HG02623 (cell line): ENCODE measurements around the gene PRDM11.

ENCODE experiments used
- ATAC-seq: cut with Tn5 transposase; IDR thresholded peaks from one replicate; pipeline ENCODE4 v1.9.1; 2021; ENCODE audit warnings: moderate library complexity; ENCODE audit not compliant: unreplicated experiment

Gene PRDM11

DNA sequence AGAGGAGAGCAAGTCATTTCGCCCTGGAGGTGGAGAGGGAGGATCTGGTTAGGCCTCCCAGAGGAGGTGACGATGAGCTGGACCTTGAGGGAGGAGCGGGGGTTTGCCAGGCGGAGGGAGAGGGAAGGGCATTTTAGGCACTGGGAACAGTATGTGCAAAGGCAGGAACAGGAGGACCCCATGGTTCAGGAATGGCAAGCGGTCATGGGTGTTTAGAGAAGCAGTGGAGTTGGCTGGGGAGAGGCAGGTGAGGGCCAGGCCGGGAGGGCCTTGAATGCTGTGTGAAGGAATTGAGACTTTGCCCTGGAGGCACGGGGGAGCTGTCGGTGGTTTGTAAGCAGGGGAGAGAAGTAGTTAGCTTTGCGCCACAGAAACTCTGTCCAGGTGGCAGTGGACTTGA is 10.3 kb downstream of the PRDM11 start:
- ATAC-seq = no peak

DNA sequence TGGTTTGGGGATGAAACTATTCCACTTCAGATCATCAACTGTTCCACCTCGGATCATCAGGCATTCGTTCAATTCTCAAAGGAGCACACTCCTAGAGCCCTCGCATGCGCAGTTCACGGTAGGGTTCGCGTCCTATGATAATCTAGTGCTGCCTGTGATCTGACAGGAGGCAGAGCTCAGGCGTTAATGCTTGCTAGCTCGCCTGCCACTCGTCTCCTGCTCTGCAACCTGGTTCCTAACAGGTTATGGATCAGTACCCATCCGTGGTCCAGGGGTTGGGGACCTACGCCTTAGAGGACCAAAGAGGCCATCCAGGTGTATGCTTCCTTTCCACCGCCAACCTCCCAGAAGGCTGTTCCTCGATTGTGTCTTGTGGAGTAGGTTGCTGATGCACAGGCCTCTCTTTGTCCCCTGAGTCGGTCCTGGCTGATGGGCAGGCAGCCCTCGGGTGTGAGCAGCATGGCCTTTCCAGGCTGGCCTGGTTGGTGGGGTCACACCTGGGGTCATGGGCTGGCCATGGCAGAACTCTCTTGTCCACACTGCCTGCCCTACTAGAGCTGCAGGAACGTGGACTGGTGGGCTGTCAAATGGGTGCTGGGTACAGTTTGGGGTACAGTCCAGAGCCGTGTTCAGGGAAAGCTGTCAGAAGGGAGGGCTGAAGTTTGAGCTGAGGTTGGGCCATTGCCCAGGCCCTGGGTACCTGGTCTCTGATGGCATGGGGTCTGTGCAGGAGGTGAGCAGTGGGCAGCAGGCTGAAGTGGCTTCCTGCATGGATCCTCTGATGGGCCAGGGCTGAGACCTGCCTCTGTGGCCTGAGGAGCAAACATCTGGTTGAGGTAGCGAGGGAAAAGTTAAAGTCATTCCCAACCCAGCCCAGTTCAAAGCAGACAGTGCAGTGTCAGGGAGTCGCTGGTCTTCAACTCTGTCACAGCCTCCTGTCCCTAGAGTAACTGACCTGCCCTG is 11.1 kb downstream of the PRDM11 start:
- no peak for ATAC-seq

- ATAC-seq = no peak
Measured at GRCh38 chr11:45158210-45158731, 11.8 kb downstream of the PRDM11 start.

DNA sequence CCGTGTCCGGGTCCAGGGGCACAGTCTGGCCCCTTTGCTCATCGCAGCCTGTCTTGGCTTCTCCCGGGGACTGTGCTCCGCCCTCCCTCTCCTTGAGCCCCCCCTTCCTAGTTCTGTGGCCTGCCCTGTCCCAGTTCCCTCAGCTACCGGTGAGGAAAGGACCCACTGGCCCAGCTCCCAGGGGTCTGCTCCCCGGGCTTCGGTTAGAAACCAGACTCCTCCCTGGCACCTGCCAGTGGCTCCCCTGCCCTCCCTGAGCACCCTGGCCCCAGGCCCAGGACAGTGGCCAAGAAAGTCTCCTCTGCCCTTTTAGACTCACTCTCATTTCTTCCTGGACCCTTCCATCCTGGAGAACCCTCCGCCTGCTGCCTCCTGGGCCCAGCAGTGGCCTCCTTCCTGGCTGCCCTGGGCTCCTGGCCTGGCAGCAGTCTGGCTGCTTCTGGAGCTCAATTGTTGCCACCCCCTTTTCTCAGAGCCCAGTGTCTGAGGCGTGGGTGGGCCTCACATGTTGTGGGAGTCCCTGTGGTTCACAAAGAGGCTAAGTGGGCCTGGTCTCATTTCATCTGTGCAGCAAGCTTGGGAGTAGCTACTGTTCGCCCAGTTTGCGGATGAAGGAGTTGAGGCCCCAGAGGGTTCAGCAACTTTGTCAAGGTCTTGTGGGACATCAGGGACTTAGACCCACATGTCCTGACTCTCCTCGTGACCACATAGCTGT is 12.6 kb downstream of the PRDM11 start:
- ATAC-seq = no peak

DNA sequence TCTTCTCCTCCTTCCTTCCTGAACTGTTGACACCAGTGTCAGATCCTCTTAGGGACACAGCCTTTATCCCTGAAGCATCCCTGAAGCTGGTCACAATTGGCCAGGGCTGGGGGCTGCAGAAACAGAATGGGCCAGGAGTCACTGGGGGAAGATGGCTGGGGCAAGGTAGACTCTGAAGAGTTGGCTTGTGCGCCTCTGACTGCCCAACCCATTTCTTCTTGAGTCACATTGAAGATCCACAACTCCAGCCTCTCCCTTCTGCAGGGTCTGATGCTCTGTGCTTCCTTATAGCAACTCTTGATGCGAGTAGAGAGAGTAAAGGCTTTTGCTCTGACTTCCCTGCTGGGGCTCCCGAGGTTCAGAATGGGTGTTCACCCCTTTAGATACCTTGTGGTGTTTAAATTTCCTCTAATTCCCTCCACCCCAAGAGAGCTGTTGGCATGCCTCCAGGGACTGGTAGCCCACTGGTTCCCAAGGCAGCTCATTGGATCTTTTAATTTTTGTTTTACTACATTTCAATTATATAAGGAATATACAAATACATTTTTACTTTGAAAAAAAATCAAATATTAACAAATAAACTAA is 13.4 kb downstream of the PRDM11 start:
- no peak for ATAC-seq

DNA sequence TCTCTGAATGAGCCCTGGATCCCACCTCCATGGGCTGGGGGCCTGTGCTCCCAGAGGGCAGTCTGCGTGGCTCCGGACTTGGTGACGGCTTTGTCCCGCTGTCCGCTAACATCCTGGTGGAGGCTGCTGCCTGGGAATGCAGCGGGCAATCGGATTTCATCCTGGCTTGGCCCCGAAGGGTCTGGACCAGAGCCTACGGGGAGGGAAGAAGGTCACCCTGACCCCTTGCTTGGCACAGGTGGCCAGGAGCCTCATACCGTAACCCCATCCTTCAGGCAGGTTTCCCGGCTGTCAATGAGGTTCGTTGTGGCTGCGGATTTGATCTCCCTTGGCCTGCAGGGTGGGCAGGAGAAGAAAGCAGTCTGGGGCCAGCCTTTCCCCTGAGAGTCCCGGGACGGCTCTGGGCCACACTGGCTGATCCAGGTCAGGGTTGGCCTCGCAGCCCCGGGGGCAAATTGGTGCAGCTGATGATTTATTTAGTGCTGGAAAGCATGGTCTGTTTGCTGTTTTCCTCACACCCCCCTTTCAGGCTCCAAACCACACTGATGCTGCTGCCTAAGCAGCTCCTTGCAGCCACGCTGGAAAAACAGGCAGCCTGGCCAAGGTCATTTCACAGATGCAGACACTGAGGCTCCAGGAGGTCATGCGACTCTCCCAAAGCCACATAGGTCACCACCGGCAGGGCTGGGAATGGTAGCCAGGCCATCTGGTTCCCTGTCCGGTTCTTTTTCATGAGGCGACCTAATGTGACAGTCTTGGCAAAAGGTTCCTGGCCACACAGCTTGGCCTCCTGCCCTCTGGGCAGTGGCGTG is 15.0 kb downstream of the PRDM11 start:
- no peak for ATAC-seq

- ATAC-seq = no peak
Measured at GRCh38 chr11:45162064-45162375, 15.6 kb downstream of the PRDM11 start.

DNA sequence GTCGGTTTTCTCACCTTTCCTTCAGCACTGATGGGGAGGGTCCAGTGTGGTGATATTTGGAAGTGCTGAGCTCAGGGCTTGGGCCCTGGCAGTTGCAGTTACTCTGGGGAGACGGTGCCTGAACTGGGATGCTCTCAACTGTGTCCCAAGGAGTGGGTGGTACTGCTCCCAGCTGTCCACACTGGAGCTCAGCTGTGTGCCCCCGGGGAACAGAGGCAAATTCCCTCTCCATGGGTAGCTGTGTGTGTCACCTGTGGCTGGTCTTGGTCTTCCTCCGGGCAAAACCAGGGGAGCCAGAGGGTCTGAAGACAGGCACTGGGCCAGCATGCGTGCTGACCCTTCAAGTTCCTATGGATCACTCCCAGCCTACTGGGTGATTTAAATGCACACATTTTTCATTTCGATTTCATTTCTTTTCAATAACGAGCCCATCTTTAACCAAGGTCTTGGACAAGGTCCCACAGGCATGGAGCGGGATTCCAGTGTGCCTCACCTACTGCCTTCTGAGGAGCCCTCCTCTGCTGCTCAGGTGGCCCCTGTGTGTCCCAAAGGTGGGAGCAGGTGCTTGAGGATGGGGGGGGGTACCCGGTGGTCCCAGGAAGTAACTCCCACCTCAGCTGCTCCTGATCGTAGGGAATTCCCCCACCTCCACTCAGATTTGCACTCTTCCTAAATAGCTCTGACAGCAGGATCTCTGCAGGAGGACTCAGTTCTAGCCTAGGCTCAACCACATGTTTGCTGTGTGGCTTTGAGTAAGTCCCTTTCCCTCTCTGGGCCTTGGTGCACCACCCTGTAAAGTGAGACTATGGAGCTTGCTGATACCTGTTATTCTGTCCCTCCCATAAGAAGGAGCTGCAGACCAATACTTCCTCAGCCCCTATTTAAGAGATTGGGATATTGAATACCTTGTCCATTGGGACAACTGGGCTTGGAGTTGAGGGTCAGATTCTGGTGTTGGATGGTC is 16.8 kb downstream of the PRDM11 start:
- no peak for ATAC-seq

- ATAC-seq = no peak
Measured at GRCh38 chr11:45163956-45164575, 17.6 kb downstream of the PRDM11 start.

DNA sequence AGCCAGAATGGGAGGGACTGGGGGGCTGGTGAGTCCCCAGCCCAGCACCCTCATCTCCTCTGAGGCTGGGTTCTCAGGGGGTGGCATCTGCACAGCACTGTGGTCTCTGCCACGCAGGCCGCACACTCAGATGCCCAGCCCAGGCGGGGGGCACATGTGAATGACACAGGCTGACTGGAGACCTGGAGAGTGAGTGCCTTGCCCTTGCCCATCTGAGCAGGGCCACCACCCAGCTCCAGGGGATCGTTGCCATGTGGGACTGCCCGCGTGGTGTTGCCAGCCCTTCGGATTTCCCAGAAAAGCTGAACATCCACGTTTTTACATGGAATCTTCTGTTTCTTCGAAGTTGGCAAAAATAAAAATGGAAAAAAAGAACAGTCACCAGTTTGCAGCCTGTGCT is 18.9 kb downstream of the PRDM11 start:
- no peak for ATAC-seq

DNA sequence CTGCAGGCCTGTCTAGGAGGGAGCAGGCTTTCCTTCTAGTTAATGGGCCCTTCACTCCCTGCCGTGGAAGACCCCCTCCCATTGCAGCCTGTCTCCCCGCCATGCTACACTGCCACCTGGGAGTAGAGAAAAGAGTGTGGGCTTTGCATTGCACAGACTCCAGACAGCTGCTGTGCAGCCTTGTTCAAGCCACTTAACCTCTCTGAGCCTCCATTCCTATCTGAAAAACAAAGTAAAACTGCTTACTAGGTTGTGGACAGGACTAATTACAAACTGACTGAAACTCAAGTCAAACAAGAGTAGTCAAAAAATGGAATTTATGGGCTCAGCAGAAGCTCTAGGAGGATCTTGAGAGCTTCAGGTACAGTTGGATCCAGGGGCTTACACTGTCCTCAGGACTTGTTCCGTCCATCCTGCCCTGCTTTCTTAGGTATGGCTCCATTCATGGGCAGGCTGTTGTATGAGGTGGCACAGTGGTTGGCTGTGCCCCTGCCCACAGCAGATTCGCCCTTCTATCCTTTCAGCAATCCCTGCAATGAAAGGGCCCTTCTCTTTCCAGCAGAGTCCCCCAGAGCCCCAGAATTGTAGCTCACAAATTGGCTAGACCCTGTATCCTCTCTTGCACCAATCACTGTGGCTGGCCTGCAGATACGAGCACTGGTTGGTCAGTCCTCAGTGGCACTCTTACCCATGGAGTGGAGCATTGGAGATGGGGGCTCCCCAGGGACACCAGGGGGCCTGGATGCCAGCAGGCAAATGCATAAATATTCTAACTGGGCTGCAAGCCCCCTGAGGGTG is 19.6 kb downstream of the PRDM11 start:
- ATAC-seq = no peak

DNA sequence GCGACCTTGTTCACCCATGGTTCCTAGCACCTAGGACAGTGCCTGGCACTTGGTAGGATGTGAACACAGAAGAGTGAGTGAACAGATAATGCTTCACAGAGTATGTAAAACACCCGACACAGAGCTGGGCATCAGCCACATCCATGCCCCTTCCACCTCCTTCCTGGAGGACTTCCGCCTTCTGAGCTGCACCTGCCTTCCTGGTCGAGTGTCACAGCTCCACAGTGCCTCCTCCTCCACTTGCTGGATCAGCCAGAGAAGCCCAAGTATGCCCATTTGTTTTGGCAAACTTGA is 20.1 kb downstream of the PRDM11 start:
- no peak for ATAC-seq

GRCh38 chr11:45167283-45167682 is 20.8 kb downstream of the PRDM11 start:
- ATAC-seq = no peak

DNA sequence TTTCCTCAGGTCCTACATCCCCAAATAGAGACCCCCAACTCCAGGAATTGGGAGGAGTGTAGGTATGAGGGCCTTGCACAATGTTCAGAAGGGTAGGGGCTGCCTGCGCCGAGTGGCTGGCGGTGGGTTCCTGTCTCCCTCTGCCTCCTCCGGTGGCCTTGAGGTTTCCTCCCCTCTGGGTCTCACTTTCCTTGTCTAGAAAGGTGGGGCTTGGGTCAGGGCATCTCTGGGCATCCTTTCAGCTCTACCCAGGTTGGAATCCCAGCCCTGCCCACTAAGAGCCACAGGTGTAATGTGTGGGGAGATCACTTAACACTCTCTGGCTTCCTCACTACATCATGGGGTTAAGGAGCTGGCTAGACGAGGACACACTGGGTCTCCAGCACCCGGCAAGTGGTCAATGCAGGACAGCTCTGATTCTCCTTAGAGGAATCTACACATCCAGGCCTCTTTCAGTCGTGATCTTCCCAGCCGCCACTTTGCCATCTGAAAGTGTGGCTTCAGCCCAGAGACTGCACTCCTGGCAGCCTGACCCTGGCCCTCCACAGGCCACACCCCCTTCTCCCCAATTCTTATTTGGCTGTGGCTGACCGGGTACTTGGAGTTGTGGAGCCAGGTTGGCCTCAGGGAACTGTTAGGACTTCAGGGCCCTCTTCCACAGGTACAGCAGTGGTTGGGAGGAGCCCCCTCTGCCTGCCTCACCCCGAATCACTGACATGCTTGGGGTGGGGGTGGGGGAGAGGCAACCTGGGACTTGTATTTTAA is 22.1 kb downstream of the PRDM11 start:
- no peak for ATAC-seq

GRCh38 chr11:45169310-45170072 is 23.1 kb downstream of the PRDM11 start:
- ATAC-seq = no peak

GRCh38 chr11:45170484-45170883 is 24.0 kb downstream of the PRDM11 start:
- ATAC-seq = no peak

DNA sequence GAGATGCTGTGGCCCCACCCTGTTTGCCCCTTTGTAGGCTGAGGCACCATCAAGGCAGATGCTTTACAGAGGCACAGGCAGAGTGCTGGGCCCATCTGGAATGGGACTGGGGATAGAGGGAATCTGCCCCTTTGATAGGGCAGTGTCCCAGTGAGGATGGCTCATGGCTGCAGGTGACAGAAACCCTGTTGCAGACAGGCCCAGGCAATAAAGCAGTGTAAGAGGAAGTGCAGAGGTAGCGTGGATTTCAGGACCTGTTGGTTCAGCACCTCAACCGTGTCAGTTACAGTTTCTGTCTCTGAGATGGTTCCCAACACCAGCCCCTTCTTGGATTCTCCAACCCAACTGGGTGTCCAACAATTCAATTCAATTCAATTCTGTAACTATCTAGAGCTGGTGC is 25.1 kb downstream of the PRDM11 start:
- no peak for ATAC-seq
